Endometrial microvascular endothelial cells (primary cell): ENCODE data around the gene FOXP1. TPM values are rescaled to one million over a fixed set of nuclear protein-coding genes. Genes with fewer than 3 reads are reported as not detected.

Experiments
- in situ Hi-C: cut with HindIII; loops from 2 replicates; pipeline ENCODE4 v1.10.0; 2017; ENCODE audit warnings: low sequenced_read_pairs, low pct_unique_long_range_greater_than_20kb; ENCODE audit errors: inconsistent ontology term
- total RNA-seq: library from RNA; depleted of rRNA; stranded (reverse); fragments of >200 nt; gene quantifications from one replicate; pipeline ENCODE4 v1.2.3, GENCODE V29; 2015; ENCODE audit errors: inconsistent ontology term

Gene FOXP1
- total RNA-seq, 1 donor from 2014 or later = 37.2 TPM

- in situ Hi-C loops = loop anchor here (25.0 kb wide), 1 partner anchor 271 kb away; the partner anchor contains the start of gene FOXP1
Observed at GRCh38 chr3:71316066-71316777, 267.3 kb downstream of the FOXP1 start.

DNA sequence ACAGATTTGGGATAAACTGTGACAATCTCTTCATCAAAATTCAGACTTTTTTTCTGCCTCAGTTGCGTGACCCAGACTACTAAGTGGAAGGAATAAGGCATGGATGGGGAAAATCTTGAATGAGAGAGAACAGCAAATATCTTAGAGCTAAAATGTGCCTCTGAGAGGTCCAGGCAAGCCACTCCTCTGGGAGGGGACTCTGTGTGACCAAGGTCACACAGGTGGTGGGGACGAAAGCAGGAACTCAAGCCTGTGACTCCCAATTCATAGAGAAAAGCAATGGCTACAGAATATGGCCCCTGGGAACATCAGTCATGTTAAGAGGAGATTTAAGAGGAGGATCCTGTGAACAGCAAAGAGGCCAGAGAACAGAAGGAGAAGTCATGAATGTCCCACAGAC, 268.1 kb downstream of the FOXP1 start:
- in situ Hi-C loops = loop anchor here (25.0 kb wide), 1 partner anchor 272 kb away; the partner anchor contains the start of gene FOXP1

- in situ Hi-C loops = loop anchor here (25.0 kb wide), 1 partner anchor 273 kb away; the partner anchor contains the start of gene FOXP1
Observed at GRCh38 chr3:71313844-71314243, 269.7 kb downstream of the FOXP1 start.

GRCh38 chr3:71312461-71312860, 271.1 kb downstream of the FOXP1 start:
- in situ Hi-C loops = loop anchor here (25.0 kb wide), 1 partner anchor 275 kb away; the partner anchor contains the start of gene FOXP1

DNA sequence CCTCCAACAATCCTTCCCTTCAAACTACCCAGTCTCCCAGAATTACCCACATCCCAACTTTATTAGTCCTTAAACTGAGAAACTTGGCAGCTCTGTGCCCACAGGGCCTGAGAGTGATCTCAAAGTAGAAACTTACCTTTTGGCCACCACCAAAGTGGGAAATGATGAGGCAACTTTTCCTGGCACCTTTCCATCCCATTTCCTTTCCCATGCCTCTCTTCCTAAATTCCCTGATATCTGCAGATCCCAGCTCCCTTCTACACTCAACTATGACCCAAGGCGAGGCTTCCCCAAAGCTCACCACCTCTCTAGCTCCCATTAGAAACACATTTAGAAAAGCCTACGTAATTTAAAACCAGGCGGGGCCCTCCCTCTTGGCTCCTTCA, 271.9 kb downstream of the FOXP1 start:
- in situ Hi-C loops = loop anchor here (25.0 kb wide), 1 partner anchor 276 kb away; the partner anchor contains the start of gene FOXP1

- in situ Hi-C loops = loop anchor here (25.0 kb wide), 1 partner anchor 276 kb away; the partner anchor contains the start of gene FOXP1
Observed at GRCh38 chr3:71310980-71311660, 272.4 kb downstream of the FOXP1 start.

GRCh38 chr3:71310359-71310979, 273.1 kb downstream of the FOXP1 start:
- in situ Hi-C loops = loop anchor here (25.0 kb wide), 1 partner anchor 277 kb away; the partner anchor contains the start of gene FOXP1

DNA sequence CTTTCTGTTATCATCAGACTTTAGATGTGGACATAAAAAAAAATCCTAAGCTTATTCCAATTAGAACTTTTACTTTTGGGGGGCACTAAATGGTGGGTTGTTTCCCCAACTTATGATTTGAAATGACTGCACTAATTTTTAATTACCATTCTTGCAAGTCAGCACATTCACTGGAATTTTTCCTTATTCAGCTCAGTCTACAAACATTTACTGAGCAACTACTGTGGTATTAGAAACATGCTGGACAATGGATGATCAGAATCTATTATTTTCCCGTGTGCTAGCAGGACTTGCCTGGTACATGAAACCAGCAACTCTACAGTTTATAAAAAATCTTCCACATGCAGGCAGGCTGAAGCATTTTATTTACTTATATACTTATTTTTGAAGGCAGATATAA, 273.6 kb downstream of the FOXP1 start:
- in situ Hi-C loops = loop anchor here (25.0 kb wide), 1 partner anchor 277 kb away; the partner anchor contains the start of gene FOXP1

GRCh38 chr3:71309342-71309741, 274.2 kb downstream of the FOXP1 start:
- in situ Hi-C loops = loop anchor here (25.0 kb wide), 1 partner anchor 278 kb away; the partner anchor contains the start of gene FOXP1

GRCh38 chr3:71308836-71309235, 274.7 kb downstream of the FOXP1 start:
- in situ Hi-C loops = loop anchor here (25.0 kb wide), 1 partner anchor 278 kb away; the partner anchor contains the start of gene FOXP1

- in situ Hi-C loops = loop anchor here (25.0 kb wide), 1 partner anchor 279 kb away; the partner anchor contains the start of gene FOXP1
Observed at GRCh38 chr3:71307991-71308697, 275.4 kb downstream of the FOXP1 start.

GRCh38 chr3:71305231-71306206, 278.0 kb downstream of the FOXP1 start:
- in situ Hi-C loops = loop anchor here (25.0 kb wide), 1 partner anchor 282 kb away; the partner anchor contains the start of gene FOXP1

GRCh38 chr3:71304684-71305083, 278.8 kb downstream of the FOXP1 start:
- in situ Hi-C loops = loop anchor here (25.0 kb wide), 1 partner anchor 283 kb away; the partner anchor contains the start of gene FOXP1

DNA sequence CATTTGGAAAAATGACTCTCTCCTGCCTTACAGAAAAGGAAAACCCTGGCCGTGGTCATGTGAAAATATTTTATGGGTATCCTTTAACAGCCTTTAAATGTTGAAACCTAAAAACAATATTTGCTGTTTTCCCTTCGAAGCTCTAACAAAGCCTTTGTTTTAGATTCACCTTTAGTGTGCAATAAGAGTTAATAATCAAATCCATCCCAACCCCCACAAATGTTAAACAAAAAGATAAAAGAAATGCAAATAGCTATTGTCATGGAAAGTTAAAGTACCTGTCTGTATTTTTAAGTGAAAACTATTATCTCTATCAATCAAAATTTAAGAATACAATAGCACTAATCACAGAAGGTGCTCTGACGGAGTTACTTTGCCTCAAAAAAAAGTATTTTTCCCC, 279.3 kb downstream of the FOXP1 start:
- in situ Hi-C loops = loop anchor here (25.0 kb wide), 1 partner anchor 283 kb away; the partner anchor contains the start of gene FOXP1

GRCh38 chr3:71303627-71304200, 279.8 kb downstream of the FOXP1 start:
- in situ Hi-C loops = loop anchor here (25.0 kb wide), 1 partner anchor 284 kb away; the partner anchor contains the start of gene FOXP1

DNA sequence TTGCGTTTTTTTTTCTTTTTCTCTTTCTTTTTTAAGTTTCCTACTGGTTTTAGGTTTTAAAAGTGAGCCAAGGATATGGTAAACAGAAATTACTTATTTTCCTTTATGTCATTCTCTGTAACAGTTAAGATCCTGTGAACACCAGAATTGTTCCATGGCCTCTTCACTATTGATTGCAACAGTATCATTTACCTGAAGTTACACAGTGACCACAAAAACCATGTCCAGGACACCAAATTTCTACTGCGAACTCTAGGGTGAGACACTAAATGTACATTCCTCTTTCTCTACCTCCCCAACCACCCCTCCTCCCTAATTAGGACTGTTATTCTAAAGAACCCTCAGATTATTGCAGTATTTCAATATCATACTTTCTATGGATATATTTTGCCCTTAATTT, 280.9 kb downstream of the FOXP1 start:
- in situ Hi-C loops = loop anchor here (25.0 kb wide), 1 partner anchor 285 kb away; the partner anchor contains the start of gene FOXP1

DNA sequence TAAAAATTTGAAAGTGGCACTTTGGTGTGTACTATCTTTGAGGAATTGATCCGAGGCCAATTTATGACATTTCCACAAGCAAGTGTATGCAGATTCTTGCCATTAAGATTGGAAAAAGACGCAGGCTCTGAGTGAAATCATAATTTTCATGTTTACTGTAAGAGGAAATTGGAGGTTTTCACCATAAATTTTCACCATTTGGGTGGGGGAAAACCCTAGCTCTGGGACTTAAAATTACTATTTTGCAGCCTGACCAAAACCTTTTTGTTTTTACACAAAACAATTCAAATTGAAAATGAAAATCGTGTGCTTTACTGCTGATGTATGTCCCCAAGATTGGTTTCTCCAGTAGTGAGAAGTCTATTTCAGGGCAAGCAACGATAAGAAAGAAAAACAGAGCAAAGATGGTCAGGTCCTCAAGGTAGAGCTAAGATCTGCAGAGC, 282.6 kb downstream of the FOXP1 start:
- in situ Hi-C loops = loop anchor here (25.0 kb wide), 1 partner anchor 286 kb away; the partner anchor contains the start of gene FOXP1
